K562 (cell line): ENCODE data around the gene ZBTB32. TPM values are rescaled to one million over a fixed set of nuclear protein-coding genes. Genes with fewer than 3 reads are reported as not detected.
A peak's percentile ranks its signal among the peaks of the same experiment; 100 is the strongest.

ENCODE experiments used
- E2F3 ChIP-seq: fragments of 250-450 bp; sonication (Bioruptor Pico); IDR thresholded peaks from 2 replicates; pipeline ENCODE4 v1.4.0; 2020; ENCODE audit warnings: mild to moderate bottlenecking
- ELF2 ChIP-seq: fragments of 250-450 bp; sonication (Bioruptor Pico); IDR thresholded peaks from 2 replicates; pipeline ENCODE4 v1.5.0; 2021; ENCODE audit warnings: mild to moderate bottlenecking
- KLF16 ChIP-seq: IDR thresholded peaks from 2 replicates; pipeline ENCODE4 v1.6.1; 2016; ENCODE audit warnings: antibody characterized with exemption
- MBD1 ChIP-seq: fragments of 250-450 bp; sonication (Bioruptor Pico); IDR thresholded peaks from 2 replicates; pipeline ENCODE4 v1.8.0; 2022; ENCODE audit warnings: inconsistent platforms
- NUFIP1 ChIP-seq: fragments of 450-650 bp; IDR thresholded peaks from 2 replicates; pipeline ENCODE4 v1.6.1; 2018; ENCODE audit not compliant: partially characterized antibody
- ZBTB40 ChIP-seq, 2 experiments: fragments of 450-650 bp in 1 of 2; sonication (generic) in 1 of 2; formaldehyde crosslinking in 1 of 2; IDR thresholded peaks; 2 replicates each; pipeline versions ENCODE4 v1.7.1 to v1.9.0; 2016 to 2022; ENCODE audit warnings: inconsistent platforms in 1 of 2, mild to moderate bottlenecking in 1 of 2, missing genetic modification reagents in 1 of 2
- ZNF41 ChIP-seq: fragments of 250-450 bp; sonication (Bioruptor Pico); conservative IDR thresholded peaks from 2 replicates; pipeline ENCODE4 v1.4.0; 2020; ENCODE audit warnings: mild to moderate bottlenecking
- ZNF717 ChIP-seq: fragments of 250-450 bp; sonication (Bioruptor Pico); IDR thresholded peaks from 2 replicates; pipeline ENCODE4 v1.5.0; 2021
- ZNF77 ChIP-seq: fragments of 250-450 bp; sonication (Bioruptor Pico); IDR thresholded peaks from 2 replicates; pipeline ENCODE4 v1.5.0; 2020
- polyA plus RNA-seq, 8 experiments: library from polyadenylated mRNA; depleted of rRNA in 4 of 8; stranded (reverse) in 5 of 8; unstranded in 3 of 8; fragments of >200 nt; fragmentation: Nextera tagmentation in 2 of 8; fragmentation: Illumina TruSeq in 1 of 8; extraction: Ambion mirVana in 2 of 8; extraction: Trizol in 1 of 8; gene quantifications; 2 replicates each; pipeline versions ENCODE4 v1.2.1 to v1.2.3, GENCODE V29; 2011 to 2014; ENCODE audit warnings: inconsistent platforms in 1 of 8, missing spikeins in 1 of 8
- total RNA-seq, 7 experiments: library from RNA; depleted of rRNA in 6 of 7; stranded (reverse); fragments of >200 nt in 6 of 7; fragmentation: Illumina TruSeq in 2 of 7; extraction: Trizol in 2 of 7; gene quantifications; 2 replicates each; pipeline versions ENCODE4 v1.2.1 to v1.2.3, GENCODE V29; 2011 to 2021; ENCODE audit warnings: low replicate concordance in 1 of 7
- TF ChIP-seq, protein P1 (sequence below): fragments of 250-450 bp; sonication (Bioruptor Pico); IDR thresholded peaks from 2 replicates; pipeline ENCODE4 v1.9.0; 2021; ENCODE audit warnings: mild to moderate bottlenecking, inconsistent platforms
- TF ChIP-seq, protein P2 (sequence below): fragments of 450-650 bp; formaldehyde crosslinking; IDR thresholded peaks from 2 replicates; pipeline ENCODE4 v1.4.0; 2020; ENCODE audit warnings: mild to moderate bottlenecking

Gene ZBTB32
- total and polyA plus RNA-seq, 9 of the 15 experiments (the other 6 are each of a cell fraction or from before 2014, with no cell fraction given): 0.20 TPM; not detected in 8

DNA sequence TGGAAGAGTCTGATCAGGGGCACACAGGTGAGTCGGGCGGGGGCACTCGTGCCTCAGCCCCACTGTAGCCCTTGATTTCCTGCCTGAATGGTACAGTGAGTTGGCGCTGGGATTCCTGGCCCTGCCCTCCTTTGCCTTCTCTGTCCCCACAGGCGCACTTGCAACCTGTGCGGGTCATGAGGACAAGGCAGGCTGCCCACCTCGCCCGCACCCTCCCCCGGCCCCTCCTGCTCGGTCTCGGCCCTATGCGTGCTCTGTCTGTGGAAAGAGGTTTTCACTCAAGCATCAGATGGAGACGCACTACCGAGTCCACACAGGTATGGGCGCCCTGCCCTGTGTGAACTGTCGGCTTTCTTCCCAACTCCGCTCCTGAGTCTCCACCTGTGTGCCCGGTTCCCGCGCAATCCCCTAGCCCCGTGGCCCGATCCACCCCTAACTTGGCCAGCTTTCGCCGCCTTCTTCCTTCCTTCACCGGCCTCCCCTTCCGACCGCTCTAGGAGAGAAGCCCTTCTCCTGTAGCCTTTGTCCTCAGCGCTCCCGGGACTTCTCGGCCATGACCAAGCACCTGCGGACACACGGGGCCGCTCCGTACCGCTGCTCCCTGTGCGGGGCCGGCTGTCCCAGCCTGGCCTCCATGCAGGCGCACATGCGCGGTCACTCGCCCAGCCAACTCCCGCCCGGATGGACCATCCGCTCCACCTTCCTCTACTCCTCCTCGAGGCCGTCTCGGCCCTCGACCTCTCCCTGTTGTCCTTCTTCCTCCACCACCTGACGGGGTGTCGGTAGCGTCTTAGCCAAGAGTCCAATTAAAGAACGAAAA is 11.8 kb downstream of the ZBTB32 start (continued):
- TF ChIP-seq, protein P1, sequence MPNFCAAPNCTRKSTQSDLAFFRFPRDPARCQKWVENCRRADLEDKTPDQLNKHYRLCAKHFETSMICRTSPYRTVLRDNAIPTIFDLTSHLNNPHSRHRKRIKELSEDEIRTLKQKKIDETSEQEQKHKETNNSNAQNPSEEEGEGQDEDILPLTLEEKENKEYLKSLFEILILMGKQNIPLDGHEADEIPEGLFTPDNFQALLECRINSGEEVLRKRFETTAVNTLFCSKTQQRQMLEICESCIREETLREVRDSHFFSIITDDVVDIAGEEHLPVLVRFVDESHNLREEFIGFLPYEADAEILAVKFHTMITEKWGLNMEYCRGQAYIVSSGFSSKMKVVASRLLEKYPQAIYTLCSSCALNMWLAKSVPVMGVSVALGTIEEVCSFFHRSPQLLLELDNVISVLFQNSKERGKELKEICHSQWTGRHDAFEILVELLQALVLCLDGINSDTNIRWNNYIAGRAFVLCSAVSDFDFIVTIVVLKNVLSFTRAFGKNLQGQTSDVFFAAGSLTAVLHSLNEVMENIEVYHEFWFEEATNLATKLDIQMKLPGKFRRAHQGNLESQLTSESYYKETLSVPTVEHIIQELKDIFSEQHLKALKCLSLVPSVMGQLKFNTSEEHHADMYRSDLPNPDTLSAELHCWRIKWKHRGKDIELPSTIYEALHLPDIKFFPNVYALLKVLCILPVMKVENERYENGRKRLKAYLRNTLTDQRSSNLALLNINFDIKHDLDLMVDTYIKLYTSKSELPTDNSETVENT: no peak
- peak; percentile 58; the same call in 1 of the 2 replicates for TF ChIP-seq E2F3 (CRISPR knock-in tag)
- peak; percentile 89 for TF ChIP-seq MBD1 (CRISPR knock-in tag)
- no peak for TF ChIP-seq ELF2
- TF ChIP-seq ZNF717 (CRISPR knock-in tag): peak; percentile 9; the same call in 1 of the 2 replicates
- no peak for TF ChIP-seq NUFIP1
- no peak for TF ChIP-seq ZNF77 (CRISPR knock-in tag)
- TF ChIP-seq KLF16: no peak
- no peak for TF ChIP-seq ZNF41 (CRISPR knock-in tag)
- TF ChIP-seq, protein P2, sequence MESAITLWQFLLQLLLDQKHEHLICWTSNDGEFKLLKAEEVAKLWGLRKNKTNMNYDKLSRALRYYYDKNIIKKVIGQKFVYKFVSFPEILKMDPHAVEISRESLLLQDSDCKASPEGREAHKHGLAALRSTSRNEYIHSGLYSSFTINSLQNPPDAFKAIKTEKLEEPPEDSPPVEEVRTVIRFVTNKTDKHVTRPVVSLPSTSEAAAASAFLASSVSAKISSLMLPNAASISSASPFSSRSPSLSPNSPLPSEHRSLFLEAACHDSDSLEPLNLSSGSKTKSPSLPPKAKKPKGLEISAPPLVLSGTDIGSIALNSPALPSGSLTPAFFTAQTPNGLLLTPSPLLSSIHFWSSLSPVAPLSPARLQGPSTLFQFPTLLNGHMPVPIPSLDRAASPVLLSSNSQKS: no peak
- TF ChIP-seq ZBTB40 (IDR thresholded peaks at IDR 0.05): peak; percentile 34; the same call in 1 of the 2 replicates
- TF ChIP-seq ZBTB40 (CRISPR knock-in tag; IDR thresholded peaks at IDR 0.05): no peak
